ENCODE data around the gene ATP1A4. TPM values are rescaled to one million over a fixed set of nuclear protein-coding genes. Genes with fewer than 3 reads are reported as not detected.

Gene ATP1A4
- total and polyA plus RNA-seq, 9 of the 15 experiments (the other 6 are each of a cell fraction or from before 2014, with no cell fraction given) = 0.07 TPM; not detected in 8

DNA sequence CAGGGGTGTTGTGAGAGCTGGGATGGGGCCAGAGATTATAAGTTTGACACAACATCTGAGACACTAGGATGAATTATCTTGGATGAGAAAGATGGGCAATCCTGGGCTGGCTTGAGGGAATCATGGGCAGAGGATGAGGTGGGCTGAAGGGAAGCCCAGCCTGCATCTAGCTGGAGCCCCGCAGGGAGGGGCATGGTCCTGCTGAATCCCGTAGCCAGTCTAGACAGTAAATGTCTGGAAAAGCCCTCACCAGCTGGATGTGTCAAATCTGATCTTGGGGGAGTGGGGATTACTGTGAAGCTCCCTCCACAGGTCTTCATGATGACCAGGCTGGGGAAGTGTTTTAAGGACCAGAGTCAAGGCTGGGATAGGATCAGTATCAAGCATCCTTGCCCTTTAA is 35.3 kb downstream of the ATP1A4 start:
- Histone ChIP-seq H2AFZ (ENCODE audit: low read depth, low read length) (no peak overlapping the region), H3K9me3 (replicated peaks; ENCODE audit: control insufficient read depth, insufficient read depth, low read depth, low read length) (no peaks in the 10 kb centered on the region), H3K9me1 (ENCODE audit: control insufficient read depth, insufficient read depth, low read length) (no peaks in the 10 kb centered on the region), H3K4me2 (ENCODE audit: insufficient read depth, low read length) (no peak overlapping the region), H3K4me1 (replicated peaks in 1 of 2; ENCODE audit: control insufficient read depth in 2 of 2, insufficient read depth in 2 of 2, low read length in 2 of 2) (no peaks in the 10 kb centered on the region), H3K4me3 (no peak overlapping the region), H3K27ac (ENCODE audit: extremely low read depth, low read depth, low read length) (no peak overlapping the region), H3K27me3 (ENCODE audit: control insufficient read depth in 2 of 2, insufficient read depth in 2 of 2, low read length in 2 of 2) (peaks cover 30 to 54% of the 10 kb centered on the region in 2 experiments), H3K36me3 (ENCODE audit: control insufficient read depth, insufficient read depth, low read length) (no peaks in the 10 kb centered on the region), H4K20me1 (replicated peaks; ENCODE audit: control insufficient read depth, insufficient read depth, low read length) (no peaks in the 10 kb centered on the region), H3K9ac (ENCODE audit: insufficient read depth in 1 of 2, low read depth in 2 of 2, low read length in 2 of 2) (no peak overlapping the region), H3K79me2 (ENCODE audit: control insufficient read depth, insufficient read depth, low read length) (no peaks in the 10 kb centered on the region)
- in situ Hi-C loops (cut with MboI) (no loop called here), intact Hi-C loops (cut with micrococcal nuclease) (no loop called here)
- POLR2A ChIA-PET = interaction anchor here (1.0 kb wide), 1 partner anchor 14 kb away, joined by 4 read pairs; no protein-coding TSS in a partner anchor
- DNase-seq (ENCODE audit: extremely low read depth in 1 of 4, low spot score in 3 of 4) (no peak), FAIRE-seq (no peak), ATAC-seq (no peak)
- BruUV-seq (replicated peaks) = no TSS peak
- TF ChIP-seq, protein P1, sequence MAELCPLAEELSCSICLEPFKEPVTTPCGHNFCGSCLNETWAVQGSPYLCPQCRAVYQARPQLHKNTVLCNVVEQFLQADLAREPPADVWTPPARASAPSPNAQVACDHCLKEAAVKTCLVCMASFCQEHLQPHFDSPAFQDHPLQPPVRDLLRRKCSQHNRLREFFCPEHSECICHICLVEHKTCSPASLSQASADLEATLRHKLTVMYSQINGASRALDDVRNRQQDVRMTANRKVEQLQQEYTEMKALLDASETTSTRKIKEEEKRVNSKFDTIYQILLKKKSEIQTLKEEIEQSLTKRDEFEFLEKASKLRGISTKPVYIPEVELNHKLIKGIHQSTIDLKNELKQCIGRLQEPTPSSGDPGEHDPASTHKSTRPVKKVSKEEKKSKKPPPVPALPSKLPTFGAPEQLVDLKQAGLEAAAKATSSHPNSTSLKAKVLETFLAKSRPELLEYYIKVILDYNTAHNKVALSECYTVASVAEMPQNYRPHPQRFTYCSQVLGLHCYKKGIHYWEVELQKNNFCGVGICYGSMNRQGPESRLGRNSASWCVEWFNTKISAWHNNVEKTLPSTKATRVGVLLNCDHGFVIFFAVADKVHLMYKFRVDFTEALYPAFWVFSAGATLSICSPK (IDR thresholded peaks at IDR 0.05; ENCODE audit: borderline replicate concordance) = no peak
- WGBS (ENCODE audit: insufficient coverage, low coverage, missing lambda C conversion rate) = 4% methylated on average over 2 of the region's 2 CpGs
- CTCF ChIA-PET (ENCODE audit: low intra/inter-chr PET ratio) = no interaction called here

DNA sequence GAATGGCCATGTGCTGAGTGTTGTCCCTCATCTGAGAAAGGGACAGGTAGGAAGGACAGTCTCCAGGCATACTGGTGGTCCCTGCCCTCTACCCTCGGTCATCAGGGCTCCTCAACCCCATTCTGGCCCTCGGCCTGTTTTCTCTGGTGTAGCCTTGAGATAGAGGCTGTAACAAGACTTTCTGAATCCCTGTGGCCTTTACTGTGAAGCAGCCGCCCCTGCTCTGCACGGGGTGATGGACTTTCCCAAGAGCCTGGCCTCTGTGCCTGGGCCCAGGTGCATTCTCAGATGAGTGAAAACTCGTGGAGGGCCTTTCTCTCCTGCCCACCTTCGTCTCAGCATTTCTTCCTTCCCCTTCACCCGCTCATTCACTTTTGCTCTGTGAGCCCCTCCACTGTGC is 36.0 kb downstream of the ATP1A4 start:
- Histone ChIP-seq H3K4me2 (ENCODE audit: insufficient read depth, low read length) (no peak overlapping the region), H3K9ac (ENCODE audit: insufficient read depth in 1 of 2, low read depth in 2 of 2, low read length in 2 of 2) (no peak overlapping the region), H3K79me2 (ENCODE audit: control insufficient read depth, insufficient read depth, low read length) (no peaks in the 10 kb centered on the region), H3K4me3 (no peak overlapping the region), H3K36me3 (ENCODE audit: control insufficient read depth, insufficient read depth, low read length) (no peaks in the 10 kb centered on the region), H3K9me1 (ENCODE audit: control insufficient read depth, insufficient read depth, low read length) (no peaks in the 10 kb centered on the region), H3K4me1 (replicated peaks in 1 of 2; ENCODE audit: control insufficient read depth in 2 of 2, insufficient read depth in 2 of 2, low read length in 2 of 2) (no peaks in the 10 kb centered on the region), H4K20me1 (replicated peaks; ENCODE audit: control insufficient read depth, insufficient read depth, low read length) (no peaks in the 10 kb centered on the region), H3K27me3 (ENCODE audit: control insufficient read depth in 2 of 2, insufficient read depth in 2 of 2, low read length in 2 of 2) (peaks cover 27 to 54% of the 10 kb centered on the region in 2 experiments; a peak in 4 of 5 replicates), H2AFZ (ENCODE audit: low read depth, low read length) (no peak overlapping the region), H3K27ac (ENCODE audit: extremely low read depth, low read depth, low read length) (no peak overlapping the region), H3K9me3 (replicated peaks; ENCODE audit: control insufficient read depth, insufficient read depth, low read depth, low read length) (no peaks in the 10 kb centered on the region)
- intact Hi-C loops (cut with micrococcal nuclease) (no loop called here), in situ Hi-C loops (cut with MboI) (no loop called here)
- POLR2A ChIA-PET = interaction anchor here (0.5 kb wide), 1 partner anchor 10 kb away, joined by 4 read pairs; no protein-coding TSS in a partner anchor
- no peak for DNase-seq (ENCODE audit: extremely low read depth in 1 of 4, low spot score in 3 of 4)
- TF ChIP-seq, protein P2, sequence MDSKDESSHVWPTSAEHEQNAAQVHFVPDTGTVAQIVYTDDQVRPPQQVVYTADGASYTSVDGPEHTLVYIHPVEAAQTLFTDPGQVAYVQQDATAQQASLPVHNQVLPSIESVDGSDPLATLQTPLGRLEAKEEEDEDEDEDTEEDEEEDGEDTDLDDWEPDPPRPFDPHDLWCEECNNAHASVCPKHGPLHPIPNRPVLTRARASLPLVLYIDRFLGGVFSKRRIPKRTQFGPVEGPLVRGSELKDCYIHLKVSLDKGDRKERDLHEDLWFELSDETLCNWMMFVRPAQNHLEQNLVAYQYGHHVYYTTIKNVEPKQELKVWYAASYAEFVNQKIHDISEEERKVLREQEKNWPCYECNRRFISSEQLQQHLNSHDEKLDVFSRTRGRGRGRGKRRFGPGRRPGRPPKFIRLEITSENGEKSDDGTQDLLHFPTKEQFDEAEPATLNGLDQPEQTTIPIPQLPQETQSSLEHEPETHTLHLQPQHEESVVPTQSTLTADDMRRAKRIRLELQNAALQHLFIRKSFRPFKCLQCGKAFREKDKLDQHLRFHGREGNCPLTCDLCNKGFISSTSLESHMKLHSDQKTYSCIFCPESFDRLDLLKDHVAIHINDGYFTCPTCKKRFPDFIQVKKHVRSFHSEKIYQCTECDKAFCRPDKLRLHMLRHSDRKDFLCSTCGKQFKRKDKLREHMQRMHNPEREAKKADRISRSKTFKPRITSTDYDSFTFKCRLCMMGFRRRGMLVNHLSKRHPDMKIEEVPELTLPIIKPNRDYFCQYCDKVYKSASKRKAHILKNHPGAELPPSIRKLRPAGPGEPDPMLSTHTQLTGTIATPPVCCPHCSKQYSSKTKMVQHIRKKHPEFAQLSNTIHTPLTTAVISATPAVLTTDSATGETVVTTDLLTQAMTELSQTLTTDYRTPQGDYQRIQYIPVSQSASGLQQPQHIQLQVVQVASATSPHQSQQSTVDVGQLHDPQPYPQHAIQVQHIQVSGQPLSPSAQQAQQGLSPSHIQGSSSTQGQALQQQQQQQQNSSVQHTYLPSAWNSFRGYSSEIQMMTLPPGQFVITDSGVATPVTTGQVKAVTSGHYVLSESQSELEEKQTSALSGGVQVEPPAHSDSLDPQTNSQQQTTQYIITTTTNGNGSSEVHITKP (IDR thresholded peaks at IDR 0.05; ENCODE audit: partially characterized antibody) = peak; percentile 81
- no peak for TF ChIP-seq SMAD2 (IDR thresholded peaks at IDR 0.05; ENCODE audit: low read depth, low read length)
- no peak for TF ChIP-seq EP400 (IDR thresholded peaks at IDR 0.05)
- no TSS peak for BruUV-seq (replicated peaks)
- FAIRE-seq = no peak
- CTCF ChIA-PET (ENCODE audit: low intra/inter-chr PET ratio) = no interaction called here
- 8% methylated on average over 5 of the region's 7 CpGs for WGBS (ENCODE audit: insufficient coverage, low coverage, missing lambda C conversion rate)
- peak; percentile 23; the same call in 2 of the 3 replicates for ATAC-seq

Data from K562 (cell line).